Peyer's patch (tissue), 4 donors: ENCODE results near the gene TAGLN3.

Experiments used
- POLR2A ChIP-seq, 2 donors: fragments of 450-650 bp; IDR thresholded peaks; one replicate each; pipeline ENCODE4 v1.5.1; 2017; ENCODE audit warnings: antibody characterized with exemption in 2 of 2, mild to moderate bottlenecking in 2 of 2, moderate library complexity in 2 of 2
- TF ChIP-seq, protein P1 (sequence below), 6 experiments: fragments of 450-650 bp in 4 of 6; fragments of 200-600 bp in 2 of 6; sonication (generic) in 1 of 6; IDR thresholded peaks; one replicate each; pipeline ENCODE4 v1.5.1; 2017 to 2019; ENCODE audit warnings: antibody characterized with exemption in 6 of 6, mild to moderate bottlenecking in 3 of 6, moderate library complexity in 1 of 6

DNA sequence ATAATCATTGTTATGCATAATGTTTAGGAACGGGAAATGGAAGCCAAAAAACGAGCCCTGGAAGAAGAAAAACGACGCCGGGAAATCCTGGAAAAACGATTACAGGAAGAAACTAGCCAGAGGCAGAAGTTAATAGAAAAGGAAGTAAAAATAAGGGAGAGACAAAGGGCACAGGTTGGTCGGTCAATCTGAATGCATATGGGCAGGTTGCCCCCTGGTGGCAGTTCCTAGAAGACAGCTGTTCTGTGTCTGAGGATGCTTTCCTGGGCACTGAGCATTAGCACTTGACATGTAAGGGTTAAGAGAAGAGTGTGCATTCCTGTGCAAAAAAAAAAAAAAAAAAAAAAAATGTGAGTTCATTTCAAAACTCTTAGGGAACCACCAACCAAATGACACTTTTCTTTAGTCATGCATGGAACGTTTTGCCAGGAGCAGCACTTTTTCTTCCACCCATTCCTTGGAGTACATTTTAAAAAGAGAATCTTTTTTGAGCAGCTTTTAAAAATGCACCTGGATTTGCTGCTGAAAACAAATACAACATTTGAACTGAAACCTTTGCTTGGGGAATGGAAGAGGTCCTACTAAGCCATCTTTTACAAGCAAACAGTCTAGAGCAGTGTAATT, 31.0 kb upstream of the TAGLN3 start:
- TF ChIP-seq, protein P1, sequence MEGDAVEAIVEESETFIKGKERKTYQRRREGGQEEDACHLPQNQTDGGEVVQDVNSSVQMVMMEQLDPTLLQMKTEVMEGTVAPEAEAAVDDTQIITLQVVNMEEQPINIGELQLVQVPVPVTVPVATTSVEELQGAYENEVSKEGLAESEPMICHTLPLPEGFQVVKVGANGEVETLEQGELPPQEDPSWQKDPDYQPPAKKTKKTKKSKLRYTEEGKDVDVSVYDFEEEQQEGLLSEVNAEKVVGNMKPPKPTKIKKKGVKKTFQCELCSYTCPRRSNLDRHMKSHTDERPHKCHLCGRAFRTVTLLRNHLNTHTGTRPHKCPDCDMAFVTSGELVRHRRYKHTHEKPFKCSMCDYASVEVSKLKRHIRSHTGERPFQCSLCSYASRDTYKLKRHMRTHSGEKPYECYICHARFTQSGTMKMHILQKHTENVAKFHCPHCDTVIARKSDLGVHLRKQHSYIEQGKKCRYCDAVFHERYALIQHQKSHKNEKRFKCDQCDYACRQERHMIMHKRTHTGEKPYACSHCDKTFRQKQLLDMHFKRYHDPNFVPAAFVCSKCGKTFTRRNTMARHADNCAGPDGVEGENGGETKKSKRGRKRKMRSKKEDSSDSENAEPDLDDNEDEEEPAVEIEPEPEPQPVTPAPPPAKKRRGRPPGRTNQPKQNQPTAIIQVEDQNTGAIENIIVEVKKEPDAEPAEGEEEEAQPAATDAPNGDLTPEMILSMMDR (IDR thresholded peaks at IDR 0.05): peak; percentile 61 to 94 (median 86)
- no peak for TF ChIP-seq POLR2A (IDR thresholded peaks at IDR 0.05)
